NB4 (cell line): ENCODE measurements around the gene RRP7A.

Experiments
- DNase-seq: peaks from one replicate; pipeline ENCODE4 v3.0.0; 2010; ENCODE audit warnings: low read depth
- H3K4me3 ChIP-seq: one replicate; pipeline ENCODE4 v1.5.1; 2011; ENCODE audit warnings: mild to moderate bottlenecking, low read depth, low read length, moderate library complexity
- MYC ChIP-seq: IDR thresholded peaks from 2 replicates; pipeline ENCODE4 v1.6.1; 2011; ENCODE audit warnings: low read depth, low read length
- POLR2A ChIP-seq: IDR thresholded peaks from 2 replicates; pipeline ENCODE4 v1.6.1; 2011; ENCODE audit warnings: mild to moderate bottlenecking; ENCODE audit not compliant: insufficient read length; ENCODE audit errors: extremely low read depth
- TF ChIP-seq, protein P1 (sequence below): IDR thresholded peaks from 2 replicates; pipeline ENCODE4 v1.6.1; 2011; ENCODE audit warnings: low read depth, low read length
- TF ChIP-seq, protein P2 (sequence below): IDR thresholded peaks from one replicate; pipeline ENCODE4 v1.5.1; 2012; ENCODE audit warnings: low read depth, low read length

RRP7A gene

DNA sequence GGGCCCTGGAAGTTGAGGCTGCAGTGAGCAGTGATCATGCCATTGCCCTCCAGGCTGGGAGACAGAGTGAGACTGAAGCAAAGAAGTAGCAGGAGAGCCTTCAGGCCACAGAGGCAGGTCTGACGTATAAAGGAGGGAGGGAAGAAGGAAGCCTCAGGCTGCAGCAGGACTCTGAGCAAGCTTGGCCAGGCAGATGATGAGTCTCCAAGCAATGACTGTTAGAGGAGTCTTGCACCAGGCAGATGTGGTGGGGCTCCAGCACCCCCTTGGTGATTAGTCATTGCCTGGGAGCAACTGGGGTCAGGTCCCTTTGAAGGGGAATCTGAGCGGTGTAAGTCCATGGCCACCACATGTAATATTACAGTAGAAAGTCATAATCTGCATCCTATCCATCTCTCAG lies 50.8 kb downstream of the RRP7A start:
- TF ChIP-seq, protein P1, sequence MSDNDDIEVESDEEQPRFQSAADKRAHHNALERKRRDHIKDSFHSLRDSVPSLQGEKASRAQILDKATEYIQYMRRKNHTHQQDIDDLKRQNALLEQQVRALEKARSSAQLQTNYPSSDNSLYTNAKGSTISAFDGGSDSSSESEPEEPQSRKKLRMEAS = no peak
- TF ChIP-seq, protein P2, sequence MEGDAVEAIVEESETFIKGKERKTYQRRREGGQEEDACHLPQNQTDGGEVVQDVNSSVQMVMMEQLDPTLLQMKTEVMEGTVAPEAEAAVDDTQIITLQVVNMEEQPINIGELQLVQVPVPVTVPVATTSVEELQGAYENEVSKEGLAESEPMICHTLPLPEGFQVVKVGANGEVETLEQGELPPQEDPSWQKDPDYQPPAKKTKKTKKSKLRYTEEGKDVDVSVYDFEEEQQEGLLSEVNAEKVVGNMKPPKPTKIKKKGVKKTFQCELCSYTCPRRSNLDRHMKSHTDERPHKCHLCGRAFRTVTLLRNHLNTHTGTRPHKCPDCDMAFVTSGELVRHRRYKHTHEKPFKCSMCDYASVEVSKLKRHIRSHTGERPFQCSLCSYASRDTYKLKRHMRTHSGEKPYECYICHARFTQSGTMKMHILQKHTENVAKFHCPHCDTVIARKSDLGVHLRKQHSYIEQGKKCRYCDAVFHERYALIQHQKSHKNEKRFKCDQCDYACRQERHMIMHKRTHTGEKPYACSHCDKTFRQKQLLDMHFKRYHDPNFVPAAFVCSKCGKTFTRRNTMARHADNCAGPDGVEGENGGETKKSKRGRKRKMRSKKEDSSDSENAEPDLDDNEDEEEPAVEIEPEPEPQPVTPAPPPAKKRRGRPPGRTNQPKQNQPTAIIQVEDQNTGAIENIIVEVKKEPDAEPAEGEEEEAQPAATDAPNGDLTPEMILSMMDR = no peak
- no peak for TF ChIP-seq MYC
- no peak for TF ChIP-seq POLR2A
- DNase-seq = peak; percentile 88

DNA sequence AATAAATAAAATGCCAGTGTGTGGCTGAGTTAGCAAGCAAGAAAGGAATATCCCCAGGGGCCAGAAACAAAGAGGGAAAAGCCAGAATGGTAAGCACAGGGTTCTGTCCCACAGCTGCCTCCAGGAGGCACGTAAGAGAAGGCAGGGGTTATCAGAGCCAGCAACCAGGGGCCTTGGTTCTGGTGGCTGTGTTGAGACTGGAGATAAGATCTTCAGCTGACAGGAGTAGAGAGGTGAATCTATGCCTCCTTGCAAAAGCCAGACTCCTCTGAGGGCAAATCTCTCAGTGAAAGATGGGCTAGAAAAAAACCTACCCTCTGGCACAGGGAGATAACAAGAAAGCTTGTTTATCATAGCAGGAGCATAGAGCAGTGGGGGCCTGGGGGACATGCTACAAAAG lies 57.6 kb downstream of the RRP7A start:
- TF ChIP-seq POLR2A (no peak), MYC (no peak)
- TF ChIP-seq, protein P2 = no peak
- TF ChIP-seq, protein P1 = no peak
- no peak overlapping the region for H3K4me3 ChIP-seq
- no peak for DNase-seq

More for the DNA sequence above, 50.8 kb downstream of the RRP7A start:
- no peak overlapping the region for H3K4me3 ChIP-seq

DNA sequence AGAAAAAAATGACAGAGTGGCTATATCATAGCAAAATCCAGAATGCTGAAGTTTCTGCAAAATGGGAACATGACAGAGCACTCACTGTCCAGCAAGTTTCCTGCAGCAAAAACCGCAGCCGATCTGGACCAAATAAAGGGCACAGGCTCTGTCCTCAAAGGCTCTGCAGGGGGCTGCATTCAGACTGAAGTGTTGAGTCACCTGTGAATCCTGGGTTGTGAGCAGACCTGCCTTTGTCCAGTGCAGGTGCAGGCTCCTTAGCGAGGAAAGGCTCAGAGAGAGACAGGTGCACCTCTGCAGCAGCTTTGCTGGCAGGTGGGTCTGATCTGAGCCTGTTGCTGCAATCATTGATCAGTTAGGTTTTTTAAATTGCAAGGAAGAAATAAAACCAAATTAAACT lies 58.1 kb downstream of the RRP7A start:
- TF ChIP-seq, protein P1 = no peak
- TF ChIP-seq MYC (no peak), POLR2A (no peak)
- TF ChIP-seq, protein P2 = no peak
- DNase-seq = no peak
- H3K4me3 ChIP-seq = no peak overlapping the region
